Gastrocnemius medialis (tissue), 4 donors: ENCODE measurements around the gene CDKL4. TPM values are rescaled to one million over a fixed set of nuclear protein-coding genes. Genes with fewer than 3 reads are reported as not detected.

Experiments
- ATAC-seq, 2 donors: fragments of 150-250 bp; one replicate each; pipeline ENCODE4 v1.9.1; 2016
- DNase-seq, 2 donors: peaks; one replicate each; pipeline ENCODE4 v3.0.0-alpha.2; 2019
- H3K27ac ChIP-seq, 4 donors: fragments of 200-600 bp; sonication (generic); 1 replicate in 1 of 4; 2 replicates in 3 of 4; pipeline ENCODE4 v1.5.1; 2016 to 2018; ENCODE audit warnings: mild to moderate bottlenecking in 2 of 4, moderate library complexity in 1 of 4
- H3K27me3 ChIP-seq, 3 donors: fragments of 200-600 bp; sonication (generic) in 2 of 3; 1 replicate in 1 of 3; 2 replicates in 2 of 3; pipeline versions ENCODE4 v1.5.1 to v1.6.0; 2016 to 2019; ENCODE audit warnings: mild to moderate bottlenecking in 1 of 3, moderate library complexity in 1 of 3
- H3K36me3 ChIP-seq, 2 donors: fragments of 200-600 bp; sonication (generic) in 1 of 2; one replicate each; pipeline ENCODE4 v1.5.1; 2017 to 2018
- H3K4me1 ChIP-seq, 2 donors: fragments of 200-600 bp; sonication (generic) in 1 of 2; one replicate each; pipeline ENCODE4 v1.5.1; 2016 to 2017; ENCODE audit warnings: mild to moderate bottlenecking in 2 of 2
- H3K4me3 ChIP-seq, 4 donors: fragments of 200-600 bp; sonication (generic) in 3 of 4; 1 replicate in 1 of 4; 2 replicates in 3 of 4; pipeline ENCODE4 v1.5.1; 2016 to 2019; ENCODE audit warnings: mild to moderate bottlenecking in 2 of 4
- H3K9me3 ChIP-seq, 3 donors: fragments of 200-600 bp; sonication (generic) in 2 of 3; 1 replicate in 1 of 3; 2 replicates in 2 of 3; pipeline ENCODE4 v1.5.1; 2016 to 2019
- POLR2A ChIP-seq, 2 donors: fragments of 450-650 bp; IDR thresholded peaks; one replicate each; pipeline ENCODE4 v1.6.1; 2017; ENCODE audit warnings: antibody characterized with exemption in 2 of 2, mild to moderate bottlenecking in 2 of 2, moderate library complexity in 2 of 2
- in situ Hi-C, 4 donors: fragments of 200-750 bp; cut with MboI; loops; one replicate each; pipeline versions ENCODE4 v1.15.0 to v1.8.0; 2017; ENCODE audit warnings: low sequenced_read_pairs in 4 of 4
- intact Hi-C: fragments of 100-400 bp; cut with DNase I; formaldehyde crosslinking; loops from one replicate; pipeline ENCODE4 v1.15.1; 2023; ENCODE audit warnings: low total_unique reads
- total RNA-seq, 4 donors: library from RNA; depleted of rRNA; stranded (reverse); fragments of >200 nt; gene quantifications; one replicate each; pipeline versions ENCODE4 v1.1.0 to v1.2.3, GENCODE V29; 2016
- TF ChIP-seq, protein P1 (sequence below), 5 experiments: fragments of 450-650 bp in 3 of 5; fragments of 200-600 bp in 2 of 5; sonication (generic) in 2 of 5; IDR thresholded peaks in 4 of 5; conservative IDR thresholded peaks in 1 of 5; 1 replicate in 4 of 5; 2 replicates in 1 of 5; pipeline ENCODE4 v1.5.1; 2016 to 2019; ENCODE audit warnings: antibody characterized with exemption in 5 of 5, mild to moderate bottlenecking in 3 of 5, moderate library complexity in 3 of 5

CDKL4 gene
- total RNA-seq, 4 donors from 2014 or later = 0.36 to 1.1 TPM; not detected in 2

DNA sequence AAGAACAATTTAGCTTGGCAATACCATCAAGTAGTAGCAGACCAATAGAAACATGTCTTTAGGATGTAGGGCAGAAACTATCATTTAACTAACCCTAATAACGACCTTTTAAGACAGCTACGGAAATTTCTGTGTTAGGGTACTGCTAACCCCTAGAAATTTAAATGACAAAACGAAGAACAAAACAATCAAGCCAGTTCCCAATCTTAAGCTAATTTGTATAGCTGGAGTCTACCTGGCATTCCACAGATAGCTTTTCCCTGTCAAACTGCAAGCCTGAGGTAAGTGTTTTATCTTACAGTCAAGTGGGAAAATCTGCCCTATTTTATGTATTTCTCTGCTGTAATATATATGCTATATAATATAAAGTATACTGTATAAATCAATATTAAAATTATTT is 37.6 kb upstream of the CDKL4 start:
- H3K36me3 ChIP-seq = peaks cover 5 to 80% of the 10 kb centered on the region in 2 donors
- no peak for ATAC-seq
- H3K27ac ChIP-seq = no peak overlapping the region
- in situ Hi-C loops = no loop called here
- H3K4me3 ChIP-seq = no peak overlapping the region
- H3K4me1 ChIP-seq = no peaks in the 10 kb centered on the region
- intact Hi-C loops = no loop called here
- TF ChIP-seq, protein P1, sequence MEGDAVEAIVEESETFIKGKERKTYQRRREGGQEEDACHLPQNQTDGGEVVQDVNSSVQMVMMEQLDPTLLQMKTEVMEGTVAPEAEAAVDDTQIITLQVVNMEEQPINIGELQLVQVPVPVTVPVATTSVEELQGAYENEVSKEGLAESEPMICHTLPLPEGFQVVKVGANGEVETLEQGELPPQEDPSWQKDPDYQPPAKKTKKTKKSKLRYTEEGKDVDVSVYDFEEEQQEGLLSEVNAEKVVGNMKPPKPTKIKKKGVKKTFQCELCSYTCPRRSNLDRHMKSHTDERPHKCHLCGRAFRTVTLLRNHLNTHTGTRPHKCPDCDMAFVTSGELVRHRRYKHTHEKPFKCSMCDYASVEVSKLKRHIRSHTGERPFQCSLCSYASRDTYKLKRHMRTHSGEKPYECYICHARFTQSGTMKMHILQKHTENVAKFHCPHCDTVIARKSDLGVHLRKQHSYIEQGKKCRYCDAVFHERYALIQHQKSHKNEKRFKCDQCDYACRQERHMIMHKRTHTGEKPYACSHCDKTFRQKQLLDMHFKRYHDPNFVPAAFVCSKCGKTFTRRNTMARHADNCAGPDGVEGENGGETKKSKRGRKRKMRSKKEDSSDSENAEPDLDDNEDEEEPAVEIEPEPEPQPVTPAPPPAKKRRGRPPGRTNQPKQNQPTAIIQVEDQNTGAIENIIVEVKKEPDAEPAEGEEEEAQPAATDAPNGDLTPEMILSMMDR (IDR thresholded peaks at IDR 0.05 in 4 of 5, conservative IDR thresholded peaks at IDR 0.05 in 1 of 5) = no peak
- no peak for TF ChIP-seq POLR2A (IDR thresholded peaks at IDR 0.05)
- H3K27me3 ChIP-seq = no peaks in the 10 kb centered on the region
- no peaks in the 10 kb centered on the region for H3K9me3 ChIP-seq
- no peak for DNase-seq

DNA sequence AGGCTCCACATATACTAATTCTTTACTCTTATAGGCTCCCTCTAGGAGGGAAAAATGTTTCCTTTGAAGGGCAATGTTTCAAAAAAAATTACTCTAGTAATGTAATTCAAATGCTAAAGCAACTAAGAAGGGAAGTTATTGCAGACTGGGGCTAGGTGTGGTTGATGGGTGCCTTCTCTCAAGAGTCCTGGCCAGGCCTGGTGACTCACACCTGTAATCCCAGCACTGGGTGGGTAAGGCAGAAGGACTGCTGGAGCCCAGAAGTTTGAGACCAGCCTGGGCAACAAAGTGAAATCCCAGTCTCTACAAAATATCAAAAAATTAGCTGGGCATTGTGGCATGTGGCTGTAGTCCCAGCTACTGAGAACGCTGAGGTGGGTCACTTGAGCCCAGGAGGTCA is 31.2 kb upstream of the CDKL4 start:
- Histone ChIP-seq H3K27me3 (no peaks in the 10 kb centered on the region), H3K27ac (no peak overlapping the region), H3K4me3 (no peak overlapping the region), H3K4me1 (no peaks in the 10 kb centered on the region), H3K36me3 (peaks cover 5 to 70% of the 10 kb centered on the region in 2 donors), H3K9me3 (no peaks in the 10 kb centered on the region)
- no peak for ATAC-seq
- DNase-seq = no peak
- no peak for TF ChIP-seq POLR2A (IDR thresholded peaks at IDR 0.05)
- intact Hi-C loops = no loop called here
- in situ Hi-C loops = no loop called here

DNA sequence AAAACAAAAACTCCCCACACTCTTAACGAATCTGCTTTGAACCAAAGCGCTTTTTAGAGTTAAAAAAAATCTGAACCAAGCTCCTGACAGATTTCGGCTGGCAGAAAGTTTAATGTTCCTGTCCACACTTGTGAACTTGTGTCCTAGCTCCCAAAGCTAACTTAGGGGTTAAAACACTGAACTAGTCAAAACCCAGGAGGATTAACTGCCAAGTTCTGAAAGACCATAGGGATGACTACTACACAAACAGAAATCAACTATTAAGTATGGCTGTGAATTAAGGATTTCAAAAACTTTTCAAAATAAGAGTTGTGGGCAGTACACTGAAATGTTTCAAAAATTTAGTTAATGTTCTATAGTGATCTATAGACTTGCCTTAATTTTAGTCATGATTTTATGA is 26.2 kb upstream of the CDKL4 start:
- no peak for TF ChIP-seq POLR2A (IDR thresholded peaks at IDR 0.05)
- TF ChIP-seq, protein P1 (IDR thresholded peaks at IDR 0.05 in 4 of 5, conservative IDR thresholded peaks at IDR 0.05 in 1 of 5) = no peak
- H3K27me3 ChIP-seq = no peaks in the 10 kb centered on the region
- no peaks in the 10 kb centered on the region for H3K9me3 ChIP-seq
- no peak for DNase-seq
- no peak overlapping the region for H3K27ac ChIP-seq
- H3K36me3 ChIP-seq = peaks cover 0 to 30% of the 10 kb centered on the region in 2 donors
- intact Hi-C loops = no loop called here
- in situ Hi-C loops = no loop called here
- peaks cover 0 to 12% of the 10 kb centered on the region in 2 donors for H3K4me1 ChIP-seq
- ATAC-seq = no peak
- H3K4me3 ChIP-seq = no peak overlapping the region

DNA sequence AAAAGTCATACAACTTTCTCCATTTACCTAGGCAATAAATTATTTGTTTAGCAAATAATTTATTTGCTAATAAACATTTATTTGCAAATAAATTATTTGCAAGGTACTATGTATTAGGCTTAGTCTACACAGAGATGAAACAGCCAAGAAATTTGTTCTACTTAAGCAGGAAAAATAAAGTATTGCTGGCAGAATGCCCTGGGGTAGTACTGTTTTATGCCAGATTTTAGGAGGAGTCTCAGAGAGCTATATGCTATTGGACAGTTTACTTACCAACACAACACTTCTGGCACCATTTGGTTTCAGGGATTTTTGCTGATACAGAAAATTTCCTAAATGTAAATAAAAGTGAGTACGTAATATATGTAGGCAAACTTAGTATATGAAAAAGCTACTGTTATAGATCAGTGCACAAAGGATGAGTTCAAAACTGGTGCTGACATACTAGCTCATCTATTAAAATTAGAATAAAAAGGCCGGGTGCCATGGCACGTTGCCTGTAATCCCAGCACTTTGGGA is 23.2 kb upstream of the CDKL4 start:
- ATAC-seq = no peak
- no peaks in the 10 kb centered on the region for H3K27me3 ChIP-seq
- peaks cover 0 to 34% of the 10 kb centered on the region in 2 donors for H3K36me3 ChIP-seq
- intact Hi-C loops (no loop called here), in situ Hi-C loops (no loop called here)
- DNase-seq = no peak
- no peak for TF ChIP-seq POLR2A (IDR thresholded peaks at IDR 0.05)
- TF ChIP-seq, protein P1 (IDR thresholded peaks at IDR 0.05 in 4 of 5, conservative IDR thresholded peaks at IDR 0.05 in 1 of 5) = no peak
- peaks cover 0 to 12% of the 10 kb centered on the region in 2 donors for H3K4me1 ChIP-seq
- no peaks in the 10 kb centered on the region for H3K9me3 ChIP-seq
- peak overlapping the region; percentile 35 to 67 (median 57) for H3K27ac ChIP-seq
- no peak overlapping the region for H3K4me3 ChIP-seq

DNA sequence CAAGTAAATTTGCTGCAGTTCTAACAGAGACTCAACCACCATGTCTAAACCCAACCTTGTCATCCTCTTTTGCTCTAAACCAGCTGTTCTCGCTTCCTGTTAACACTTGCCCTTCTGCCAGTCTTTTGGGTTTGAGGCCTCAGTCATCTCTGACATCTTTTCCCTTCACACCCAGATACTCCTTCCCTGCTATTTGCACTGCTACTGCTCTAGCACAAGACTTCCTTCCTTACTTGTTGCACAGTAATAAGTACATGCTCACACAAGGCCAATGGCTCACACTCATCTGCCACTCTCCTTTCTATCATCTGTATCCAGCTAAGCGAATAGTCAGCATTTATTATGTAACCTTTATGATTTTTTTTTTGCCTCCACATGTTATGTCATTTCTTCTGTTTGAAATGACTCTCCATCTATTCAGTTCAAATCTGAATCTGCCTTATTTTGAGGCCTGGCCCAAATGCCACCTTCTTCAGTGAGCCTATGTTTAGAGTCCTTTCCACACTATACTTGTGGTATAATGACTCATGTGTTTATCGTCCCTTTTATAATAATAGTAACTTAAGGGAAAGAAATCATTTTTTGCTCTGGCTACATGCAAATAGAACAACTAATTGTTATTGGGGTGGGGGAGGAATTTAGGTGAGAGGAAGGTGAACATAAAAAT is 22.5 kb upstream of the CDKL4 start:
- no peak overlapping the region for H3K4me3 ChIP-seq
- in situ Hi-C loops = no loop called here
- H3K9me3 ChIP-seq = no peaks in the 10 kb centered on the region
- no peaks in the 10 kb centered on the region for H3K27me3 ChIP-seq
- H3K4me1 ChIP-seq = peaks cover 0 to 12% of the 10 kb centered on the region in 2 donors
- H3K27ac ChIP-seq = peak overlapping the region; percentile 35 to 67 (median 57)
- no peak for DNase-seq
- H3K36me3 ChIP-seq = peaks cover 0 to 32% of the 10 kb centered on the region in 2 donors
- TF ChIP-seq POLR2A (IDR thresholded peaks at IDR 0.05) = no peak
- TF ChIP-seq, protein P1 (IDR thresholded peaks at IDR 0.05 in 4 of 5, conservative IDR thresholded peaks at IDR 0.05 in 1 of 5) = no peak
- intact Hi-C loops = no loop called here
- ATAC-seq = peak; percentile 27 to 76
